GM23338 (cell line): Measurements from ENCODE around the gene DMTF1. TPM values are rescaled to one million over a fixed set of nuclear protein-coding genes. Genes with fewer than 3 reads are reported as not detected.

Experiments
- ATAC-seq: fragments of 200-7000 bp; cut with Tn5 transposase; 3 replicates; pipeline ENCODE4 v1.9.1; 2020
- DNase-seq: peaks from one replicate; pipeline ENCODE4 v3.0.0-alpha.2; 2015; ENCODE audit warnings: low spot score
- H2AFZ ChIP-seq: fragments of 200-600 bp; sonication (generic); 2 replicates; pipeline ENCODE4 v1.8.0; 2016; ENCODE audit warnings: antibody characterized with exemption, mild to moderate bottlenecking, moderate library complexity
- H3F3A ChIP-seq: fragments of 200-600 bp; sonication (generic); replicated peaks from 2 replicates; pipeline ENCODE4 v1.8.0; 2017; ENCODE audit warnings: antibody characterized with exemption, mixed run types, low read depth
- H3K27ac ChIP-seq: fragments of 200-600 bp; sonication (generic); 2 replicates; pipeline ENCODE4 v1.6.1; 2016; ENCODE audit warnings: low read depth
- H3K27me3 ChIP-seq: fragments of 200-600 bp; sonication (generic); 2 replicates; pipeline ENCODE4 v1.8.0; 2016; ENCODE audit warnings: mild to moderate bottlenecking, mixed run types, moderate library complexity; ENCODE audit not compliant: insufficient read depth
- H3K36me3 ChIP-seq: fragments of 200-600 bp; sonication (generic); 2 replicates; pipeline ENCODE4 v1.8.0; 2016; ENCODE audit warnings: mild to moderate bottlenecking; ENCODE audit not compliant: insufficient read depth
- H3K4me1 ChIP-seq: fragments of 200-600 bp; sonication (generic); 2 replicates; pipeline ENCODE4 v1.8.0; 2016; ENCODE audit warnings: mild to moderate bottlenecking, moderate library complexity; ENCODE audit not compliant: insufficient read depth
- H3K4me2 ChIP-seq: fragments of 200-600 bp; sonication (generic); 2 replicates; pipeline ENCODE4 v1.7.1; 2017; ENCODE audit warnings: mixed run types
- H3K4me3 ChIP-seq: fragments of 200-600 bp; sonication (generic); 2 replicates; pipeline ENCODE4 v1.6.1; 2016; ENCODE audit warnings: mixed run types
- H3K79me2 ChIP-seq: fragments of 200-600 bp; sonication (generic); replicated peaks from 2 replicates; pipeline ENCODE4 v1.8.0; 2017; ENCODE audit warnings: mild to moderate bottlenecking; ENCODE audit not compliant: insufficient read depth
- H3K9me2 ChIP-seq: fragments of 200-600 bp; sonication (generic); 2 replicates; pipeline ENCODE4 v1.8.0; 2017; ENCODE audit not compliant: insufficient read depth
- H4K20me1 ChIP-seq: fragments of 200-600 bp; sonication (generic); replicated peaks from 2 replicates; pipeline ENCODE4 v1.8.0; 2017; ENCODE audit warnings: mild to moderate bottlenecking; ENCODE audit not compliant: insufficient read depth
- H3K27ac Mint-ChIP-seq: 2 replicates; pipeline ENCODE4 v1.8.0; 2020; ENCODE audit warnings: inconsistent platforms, mild to moderate bottlenecking, moderate library complexity, mixed read lengths
- H3K27me3 Mint-ChIP-seq: 3 replicates; pipeline ENCODE4 v1.8.0; 2022; ENCODE audit warnings: low read depth, mild to moderate bottlenecking, moderate library complexity, mixed read lengths, inconsistent platforms; ENCODE audit not compliant: insufficient read depth, poor library complexity
- H3K36me3 Mint-ChIP-seq: 3 replicates; pipeline ENCODE4 v1.8.0; 2021; ENCODE audit warnings: low read depth, mild to moderate bottlenecking, inconsistent platforms, moderate library complexity, mixed read lengths
- H3K4me1 Mint-ChIP-seq: 3 replicates; pipeline ENCODE4 v1.8.0; 2020; ENCODE audit warnings: mild to moderate bottlenecking, inconsistent platforms, mixed read lengths
- H3K4me3 Mint-ChIP-seq: 3 replicates; pipeline ENCODE4 v1.8.0; 2021; ENCODE audit warnings: moderate library complexity, mild to moderate bottlenecking, inconsistent platforms, mixed read lengths
- H3K9me3 Mint-ChIP-seq: 3 replicates; pipeline ENCODE4 v1.8.0; 2020; ENCODE audit warnings: moderate library complexity, mild to moderate bottlenecking, inconsistent platforms, mixed read lengths
- CREB1 ChIP-seq: fragments of 250-450 bp; sonication (Bioruptor Pico); IDR thresholded peaks from 2 replicates; pipeline ENCODE4 v1.5.0; 2020; ENCODE audit warnings: low read depth, mild to moderate bottlenecking, moderate library complexity
- EZH2 ChIP-seq: fragments of 200-600 bp; sonication (generic); IDR thresholded peaks from one replicate; pipeline ENCODE4 v1.8.0; 2017; ENCODE audit warnings: antibody characterized with exemption, mild to moderate bottlenecking, low read depth; ENCODE audit not compliant: unreplicated experiment
- EZH2phosphoT487 ChIP-seq: fragments of 200-600 bp; sonication (generic); IDR thresholded peaks from one replicate; pipeline ENCODE4 v1.8.1; 2018; ENCODE audit warnings: antibody characterized with exemption; ENCODE audit not compliant: unreplicated experiment
- JUNB ChIP-seq: IDR thresholded peaks from one replicate; pipeline ENCODE4 v1.6.1; 2016; ENCODE audit warnings: antibody characterized with exemption; ENCODE audit not compliant: unreplicated experiment
- NANOG ChIP-seq: IDR thresholded peaks from 2 replicates; pipeline ENCODE4 v1.6.1; 2016; ENCODE audit warnings: antibody characterized with exemption, borderline replicate concordance
- POLR2AphosphoS5 ChIP-seq: IDR thresholded peaks from 2 replicates; pipeline ENCODE4 v1.6.1; 2016; ENCODE audit warnings: antibody characterized with exemption, low read depth
- REST ChIP-seq: IDR thresholded peaks from one replicate; pipeline ENCODE4 v1.6.1; 2018; ENCODE audit warnings: antibody characterized with exemption; ENCODE audit not compliant: unreplicated experiment
- STAT1 ChIP-seq: IDR thresholded peaks from one replicate; pipeline ENCODE4 v1.6.1; 2016; ENCODE audit warnings: antibody characterized with exemption; ENCODE audit not compliant: unreplicated experiment
- ZNF331 ChIP-seq: fragments of 250-450 bp; sonication (Bioruptor Pico); IDR thresholded peaks from 2 replicates; pipeline ENCODE4 v1.5.0; 2020; ENCODE audit warnings: low read depth, mild to moderate bottlenecking, moderate library complexity
- polyA plus RNA-seq: library from polyadenylated mRNA; unstranded; fragments of >200 nt; fragmentation: Nextera tagmentation; extraction: Ambion mirVana; gene quantifications from 2 replicates; pipeline ENCODE4 v1.2.1, GENCODE V29; 2016
- total RNA-seq: library from RNA; depleted of rRNA; stranded (reverse); fragments of >200 nt; shearing (Covaris generic); gene quantifications from 2 replicates; pipeline ENCODE4 v1.2.3, GENCODE V29; 2014
- TF ChIP-seq, protein P1 (sequence below), 2 experiments: fragments of 200-600 bp in 1 of 2; sonication (generic) in 1 of 2; conservative IDR thresholded peaks; 2 replicates each; pipeline versions ENCODE4 v1.5.1 to v1.6.1; 2016 to 2017; ENCODE audit warnings: antibody characterized with exemption in 2 of 2, low read depth in 2 of 2, mild to moderate bottlenecking in 2 of 2, moderate library complexity in 1 of 2
- TF ChIP-seq, protein P2 (sequence below): IDR thresholded peaks from 2 replicates; pipeline ENCODE4 v1.6.1; 2016; ENCODE audit warnings: antibody characterized with exemption

The DMTF1 gene
- total and polyA plus RNA-seq, 2 experiments from 2014 or later: 60.4 to 114 TPM

DNA sequence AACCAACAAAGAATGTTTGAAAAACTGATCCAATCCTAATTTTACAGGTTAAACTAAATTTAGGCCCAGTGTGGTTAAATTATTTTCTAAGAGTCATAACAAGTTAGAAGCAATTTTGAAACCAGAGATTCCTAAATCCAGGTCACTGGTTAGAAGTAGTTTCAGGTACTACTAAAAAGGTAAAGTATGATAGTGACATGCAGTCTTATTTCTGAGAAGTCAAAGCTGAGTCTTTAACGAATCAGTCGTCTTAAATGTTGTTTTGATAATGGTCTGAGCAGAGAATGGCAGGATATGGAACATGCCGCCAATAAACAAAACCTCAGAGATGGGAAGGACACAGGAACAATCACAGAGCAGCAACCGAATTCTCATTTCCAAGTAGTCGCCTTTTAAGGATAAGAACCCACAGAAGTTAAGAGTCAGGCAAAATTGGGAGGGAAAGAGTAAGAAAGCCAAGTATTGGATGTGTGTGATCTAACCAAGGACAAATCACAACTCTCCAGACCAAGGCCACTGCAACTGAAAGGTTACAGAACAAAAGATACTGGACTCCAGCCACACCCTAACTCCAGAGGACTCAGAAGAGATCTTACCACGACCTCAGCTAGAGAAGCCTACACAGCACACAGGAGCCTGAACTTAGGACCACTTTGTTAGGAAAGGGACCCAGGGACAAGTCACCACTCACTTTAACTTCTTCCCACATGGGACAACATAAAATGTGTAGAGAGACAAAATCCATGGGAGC is 47.6 kb downstream of the DMTF1 start:
- H3K79me2 ChIP-seq: peaks cover 52% of the 10 kb centered on the region
- peak; percentile 32; the same call in 2 of the 3 replicates for ATAC-seq

DNA sequence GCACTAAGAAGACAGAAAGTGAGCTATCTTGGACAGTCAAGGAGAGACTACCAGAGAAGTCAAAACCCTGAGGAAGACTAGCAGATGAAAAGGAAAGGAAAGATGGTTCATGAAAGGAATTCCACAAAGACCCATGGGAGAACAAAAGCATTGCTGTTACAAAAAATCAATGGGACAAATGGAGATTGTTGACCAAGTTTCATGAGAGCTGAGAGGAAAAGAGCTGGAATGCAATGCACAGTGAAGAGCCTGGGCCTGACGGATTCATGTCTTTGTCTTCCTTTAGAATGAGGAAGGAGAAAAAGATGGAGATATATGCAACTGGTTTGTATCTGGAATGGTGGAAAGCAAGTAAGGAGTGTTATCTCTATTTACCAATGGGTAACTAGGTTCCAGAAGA is 50.0 kb downstream of the DMTF1 start:
- no peak overlapping the region for H3K27ac Mint-ChIP-seq
- Histone ChIP-seq H3K4me3 (no peak overlapping the region), H3K79me2 (peaks cover 73% of the 10 kb centered on the region), H4K20me1 (peaks cover 10% of the 10 kb centered on the region), H3K4me2 (no peak overlapping the region), H3K27me3 (no peaks in the 10 kb centered on the region), H3K9me2 (0 out of 2 replicates have a peak, but pooled peaks cover 5% of the 10 kb centered on the region), H3K4me1 (0 out of 2 replicates have a peak, but pooled peaks cover 4% of the 10 kb centered on the region), H3F3A (no peaks in the 10 kb centered on the region), H3K27ac (no peak overlapping the region), H2AFZ (no peak overlapping the region), H3K36me3 (0 out of 2 replicates have a peak, but pooled peaks cover 26% of the 10 kb centered on the region)
- H3K4me3 Mint-ChIP-seq: no peak overlapping the region
- H3K36me3 Mint-ChIP-seq: peaks cover 79% of the 10 kb centered on the region
- peaks cover 43% of the 10 kb centered on the region for H3K9me3 Mint-ChIP-seq
- no peak for ATAC-seq
- H3K4me1 Mint-ChIP-seq: peaks cover 11% of the 10 kb centered on the region; the same call in 2 of the 3 replicates
- TF ChIP-seq POLR2AphosphoS5 (no peak), REST (no peak), JUNB (no peak), EZH2phosphoT487 (no peak), NANOG (no peak), EZH2 (no peak), CREB1 (CRISPR knock-in tag) (no peak), STAT1 (no peak), ZNF331 (no peak)
- TF ChIP-seq, protein P1, sequence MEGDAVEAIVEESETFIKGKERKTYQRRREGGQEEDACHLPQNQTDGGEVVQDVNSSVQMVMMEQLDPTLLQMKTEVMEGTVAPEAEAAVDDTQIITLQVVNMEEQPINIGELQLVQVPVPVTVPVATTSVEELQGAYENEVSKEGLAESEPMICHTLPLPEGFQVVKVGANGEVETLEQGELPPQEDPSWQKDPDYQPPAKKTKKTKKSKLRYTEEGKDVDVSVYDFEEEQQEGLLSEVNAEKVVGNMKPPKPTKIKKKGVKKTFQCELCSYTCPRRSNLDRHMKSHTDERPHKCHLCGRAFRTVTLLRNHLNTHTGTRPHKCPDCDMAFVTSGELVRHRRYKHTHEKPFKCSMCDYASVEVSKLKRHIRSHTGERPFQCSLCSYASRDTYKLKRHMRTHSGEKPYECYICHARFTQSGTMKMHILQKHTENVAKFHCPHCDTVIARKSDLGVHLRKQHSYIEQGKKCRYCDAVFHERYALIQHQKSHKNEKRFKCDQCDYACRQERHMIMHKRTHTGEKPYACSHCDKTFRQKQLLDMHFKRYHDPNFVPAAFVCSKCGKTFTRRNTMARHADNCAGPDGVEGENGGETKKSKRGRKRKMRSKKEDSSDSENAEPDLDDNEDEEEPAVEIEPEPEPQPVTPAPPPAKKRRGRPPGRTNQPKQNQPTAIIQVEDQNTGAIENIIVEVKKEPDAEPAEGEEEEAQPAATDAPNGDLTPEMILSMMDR (conservative IDR thresholded peaks at IDR 0.05; ENCODE audit: low read depth in 2 of 2): no peak
- DNase-seq: no peak
- H3K27me3 Mint-ChIP-seq: peaks cover 4% of the 10 kb centered on the region

More for the DNA sequence above, 47.6 kb downstream of the DMTF1 start:
- no peaks in the 10 kb centered on the region for H3K27me3 Mint-ChIP-seq
- Histone ChIP-seq H3F3A (no peaks in the 10 kb centered on the region), H2AFZ (no peak overlapping the region), H3K36me3 (peaks cover 37% of the 10 kb centered on the region), H3K9me2 (0 out of 2 replicates have a peak, but pooled peaks cover 5% of the 10 kb centered on the region), H3K4me1 (0 out of 2 replicates have a peak, but pooled peaks cover 4% of the 10 kb centered on the region), H3K27me3 (no peaks in the 10 kb centered on the region), H3K4me3 (no peak overlapping the region), H4K20me1 (peaks cover 15% of the 10 kb centered on the region), H3K27ac (no peak overlapping the region), H3K4me2 (no peak overlapping the region)
- H3K36me3 Mint-ChIP-seq: peaks cover 77% of the 10 kb centered on the region
- no peak overlapping the region for H3K4me3 Mint-ChIP-seq
- peaks cover 11% of the 10 kb centered on the region; the same call in 2 of the 3 replicates for H3K4me1 Mint-ChIP-seq
- H3K27ac Mint-ChIP-seq: no peak overlapping the region
- peaks cover 24% of the 10 kb centered on the region for H3K9me3 Mint-ChIP-seq
- no peak for TF ChIP-seq EZH2
- TF ChIP-seq, protein P2, sequence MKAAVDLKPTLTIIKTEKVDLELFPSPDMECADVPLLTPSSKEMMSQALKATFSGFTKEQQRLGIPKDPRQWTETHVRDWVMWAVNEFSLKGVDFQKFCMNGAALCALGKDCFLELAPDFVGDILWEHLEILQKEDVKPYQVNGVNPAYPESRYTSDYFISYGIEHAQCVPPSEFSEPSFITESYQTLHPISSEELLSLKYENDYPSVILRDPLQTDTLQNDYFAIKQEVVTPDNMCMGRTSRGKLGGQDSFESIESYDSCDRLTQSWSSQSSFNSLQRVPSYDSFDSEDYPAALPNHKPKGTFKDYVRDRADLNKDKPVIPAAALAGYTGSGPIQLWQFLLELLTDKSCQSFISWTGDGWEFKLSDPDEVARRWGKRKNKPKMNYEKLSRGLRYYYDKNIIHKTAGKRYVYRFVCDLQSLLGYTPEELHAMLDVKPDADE: no peak
- TF ChIP-seq, protein P1 (conservative IDR thresholded peaks at IDR 0.05; ENCODE audit: low read depth in 2 of 2): no peak
- no peak for TF ChIP-seq NANOG
- TF ChIP-seq ZNF331: no peak
- no peak for DNase-seq
